H1 (cell line): ENCODE data around the gene HMOX2. TPM values are rescaled to one million over a fixed set of nuclear protein-coding genes. Genes with fewer than 3 reads are reported as not detected.

Experiments
- CTCF ChIA-PET: fragments of 300-600 bp; sonication (Branson Sonifier 250); formaldehyde crosslinking; loops from one replicate; lab custom pipeline; 2021; ENCODE audit not compliant: partially characterized antibody; lab: Charles Lee
- POLR2A ChIA-PET: fragments of 300-600 bp; sonication (Branson Sonifier 250); formaldehyde crosslinking; loops from one replicate; lab custom pipeline; 2021; ENCODE audit warnings: inconsistent platforms; ENCODE audit not compliant: partially characterized antibody; lab: Charles Lee
- DNase-seq, 2 experiments: peaks; one replicate each; pipeline versions ENCODE4 v3.0.0 to v3.0.0-alpha.2; 2010 to 2022; ENCODE audit warnings: low spot score in 2 of 2, low read depth in 1 of 2, mixed read lengths in 1 of 2
- FAIRE-seq: peaks from 2 replicates; lab custom pipeline; 2011; peaks lifted over from hg19 to GRCh38; lab: Jason Lieb, UNC
- H2AFZ ChIP-seq: 2 replicates; pipeline ENCODE4 v1.8.1; 2012; ENCODE audit warnings: low read length, inconsistent platforms
- H2AK5ac ChIP-seq: 2 replicates; pipeline ENCODE4 v1.6.1; 2013; ENCODE audit warnings: low read depth, low read length
- H2BK120ac ChIP-seq: replicated peaks from 2 replicates; pipeline ENCODE3; 2013; ENCODE audit warnings: low read depth, low read length, inconsistent platforms
- H2BK12ac ChIP-seq: 2 replicates; pipeline ENCODE4 v1.6.1; 2013; ENCODE audit warnings: low read depth, low read length
- H2BK15ac ChIP-seq: 2 replicates; pipeline ENCODE4 v1.6.1; 2013; ENCODE audit warnings: low read length
- H2BK20ac ChIP-seq: 2 replicates; pipeline ENCODE4 v1.6.1; 2013; ENCODE audit warnings: low read length
- H2BK5ac ChIP-seq: 2 replicates; pipeline ENCODE4 v1.6.1; 2013; ENCODE audit warnings: low read depth, low read length
- H3K14ac ChIP-seq: 2 replicates; pipeline ENCODE4 v1.6.1; 2013; ENCODE audit warnings: inconsistent platforms; ENCODE audit not compliant: insufficient read length
- H3K18ac ChIP-seq: 2 replicates; pipeline ENCODE4 v1.6.1; 2013; ENCODE audit warnings: low read length; ENCODE audit errors: extremely low read depth
- H3K23ac ChIP-seq: 2 replicates; pipeline ENCODE4 v1.6.1; 2013; ENCODE audit warnings: inconsistent platforms; ENCODE audit not compliant: insufficient read length
- H3K23me2 ChIP-seq: 2 replicates; pipeline ENCODE4 v1.6.1; 2013; ENCODE audit warnings: low read depth, low read length
- H3K27ac ChIP-seq: 2 replicates; pipeline ENCODE4 v1.6.1; 2011; ENCODE audit warnings: low read depth, low read length, inconsistent platforms
- H3K27me3 ChIP-seq, 4 experiments: replicated peaks in 1 of 4; 1 replicate in 1 of 4; 2 replicates in 3 of 4; pipeline versions ENCODE4 v1.6.1 to v1.8.1; 2011 to 2013; ENCODE audit warnings: low read length in 3 of 4, mild to moderate bottlenecking in 3 of 4, inconsistent platforms in 2 of 4, mixed read lengths in 2 of 4, moderate library complexity in 1 of 4; ENCODE audit not compliant: control insufficient read depth in 3 of 4, insufficient read depth in 3 of 4; ENCODE audit errors: extremely low read depth in 1 of 4
- H3K36me3 ChIP-seq, 4 experiments: 2 replicates each; pipeline versions ENCODE4 v1.6.1 to v1.8.1; 2011 to 2013; ENCODE audit warnings: mild to moderate bottlenecking in 4 of 4, low read length in 3 of 4, moderate library complexity in 2 of 4, control low read depth in 1 of 4, inconsistent platforms in 1 of 4; ENCODE audit not compliant: insufficient read depth in 4 of 4, control insufficient read depth in 2 of 4
- H3K4ac ChIP-seq: replicated peaks from 2 replicates; pipeline ENCODE3; 2013; ENCODE audit warnings: low read length, low read depth, mixed read lengths, inconsistent platforms; ENCODE audit not compliant: insufficient read length
- H3K4me1 ChIP-seq, 4 experiments: replicated peaks in 1 of 4; 1 replicate in 1 of 4; 2 replicates in 3 of 4; pipeline versions ENCODE4 v1.6.1 to v1.8.1; 2011 to 2013; ENCODE audit warnings: low read length in 3 of 4, inconsistent platforms in 2 of 4, mixed read lengths in 1 of 4; ENCODE audit not compliant: insufficient read depth in 4 of 4, control insufficient read depth in 3 of 4
- H3K4me2 ChIP-seq, 2 experiments: 2 replicates each; pipeline versions ENCODE4 v1.6.1 to v1.8.1; 2011 to 2013; ENCODE audit warnings: low read depth in 2 of 2, low read length in 2 of 2, control low read depth in 1 of 2, inconsistent platforms in 1 of 2, mild to moderate bottlenecking in 1 of 2; ENCODE audit not compliant: insufficient read depth in 1 of 2
- H3K4me3 ChIP-seq, 4 experiments: fragments of 200-600, 300-600 bp in 1 of 4; sonication (generic), shearing (Covaris generic), sonication (Bioruptor Twin) in 1 of 4; 2 replicates each; pipeline versions ENCODE4 v1.5.1 to v1.8.1; 2011 to 2016; ENCODE audit warnings: low read length in 4 of 4, low read depth in 3 of 4, control low read depth in 2 of 4, inconsistent platforms in 2 of 4, mild to moderate bottlenecking in 2 of 4, mixed read lengths in 1 of 4, moderate library complexity in 1 of 4; ENCODE audit not compliant: insufficient read depth in 2 of 4; ENCODE audit errors: extremely low read depth in 1 of 4
- H3K56ac ChIP-seq: replicated peaks from 2 replicates; pipeline ENCODE3; 2013; ENCODE audit warnings: low read depth, mild to moderate bottlenecking, mixed read lengths, low read length, inconsistent platforms; ENCODE audit not compliant: insufficient read length
- H3K79me1 ChIP-seq: 2 replicates; pipeline ENCODE4 v1.6.1; 2013; ENCODE audit warnings: low read depth, low read length, control low read depth
- H3K79me2 ChIP-seq, 2 experiments: 2 replicates each; pipeline versions ENCODE4 v1.6.1 to v1.8.1; 2012 to 2013; ENCODE audit warnings: low read length in 2 of 2, mild to moderate bottlenecking in 2 of 2, inconsistent platforms in 1 of 2; ENCODE audit not compliant: insufficient read depth in 2 of 2, control insufficient read depth in 1 of 2
- H3K9ac ChIP-seq, 4 experiments: replicated peaks in 1 of 4; 1 replicate in 1 of 4; 2 replicates in 3 of 4; pipeline versions ENCODE4 v1.6.1 to v1.8.1; 2011 to 2013; ENCODE audit warnings: low read depth in 3 of 4, low read length in 3 of 4, control low read depth in 2 of 4, mild to moderate bottlenecking in 2 of 4, moderate library complexity in 2 of 4, inconsistent platforms in 1 of 4; ENCODE audit errors: extremely low read depth in 1 of 4
- H3K9me3 ChIP-seq, 2 experiments: 2 replicates each; pipeline versions ENCODE4 v1.6.1 to v1.8.1; 2012 to 2013; ENCODE audit warnings: mild to moderate bottlenecking in 2 of 2, moderate library complexity in 2 of 2, control low read depth in 1 of 2, inconsistent platforms in 1 of 2, low read depth in 1 of 2, low read length in 1 of 2, mixed read lengths in 1 of 2; ENCODE audit not compliant: insufficient read depth in 2 of 2
- H4K20me1 ChIP-seq, 2 experiments: replicated peaks in 1 of 2; 2 replicates each; pipeline versions ENCODE3 to v1.8.1; 2011 to 2013; ENCODE audit warnings: inconsistent platforms in 2 of 2, low read length in 2 of 2, mild to moderate bottlenecking in 1 of 2; ENCODE audit not compliant: insufficient read depth in 2 of 2, control insufficient read depth in 1 of 2
- H4K5ac ChIP-seq: 2 replicates; pipeline ENCODE4 v1.6.1; 2013; ENCODE audit warnings: low read length, low read depth, mixed read lengths, inconsistent platforms; ENCODE audit not compliant: insufficient read length
- H4K8ac ChIP-seq: 2 replicates; pipeline ENCODE4 v1.8.0; 2013; ENCODE audit warnings: mild to moderate bottlenecking, moderate library complexity, low read length, inconsistent platforms; ENCODE audit not compliant: insufficient read depth; ENCODE audit errors: extremely low read depth
- H4K91ac ChIP-seq: replicated peaks from 2 replicates; pipeline ENCODE3; 2013; ENCODE audit warnings: low read length, mixed read lengths, inconsistent platforms; ENCODE audit not compliant: insufficient read length
- CBX5 ChIP-seq: fragments of 300-800, 300-1000 bp; sonication (generic); IDR thresholded peaks from 2 replicates; pipeline ENCODE4 v1.7.1; 2016; ENCODE audit warnings: antibody characterized with exemption, low read length, low read depth
- EP300 ChIP-seq, 2 experiments: IDR thresholded peaks; 1 replicate in 1 of 2; 2 replicates in 1 of 2; pipeline ENCODE4 v1.6.1; 2011 to 2012; ENCODE audit warnings: low read depth in 2 of 2, low read length in 2 of 2, mild to moderate bottlenecking in 2 of 2, borderline replicate concordance in 1 of 2, inconsistent platforms in 1 of 2, moderate library complexity in 1 of 2
- EZH2 ChIP-seq: fragments of 200-600 bp; sonication (generic); IDR thresholded peaks from 2 replicates; pipeline ENCODE4 v1.7.1; 2012; ENCODE audit warnings: low read depth, mild to moderate bottlenecking, moderate library complexity, low read length, inconsistent platforms; ENCODE audit not compliant: severe bottlenecking
- HDAC6 ChIP-seq: IDR thresholded peaks from one replicate; pipeline ENCODE4 v1.7.1; 2012; ENCODE audit warnings: low read depth, mild to moderate bottlenecking, inconsistent platforms, low read length, moderate library complexity
- KDM1A ChIP-seq: fragments of 200-600, 300-600 bp; sonication (generic); IDR thresholded peaks from 2 replicates; pipeline ENCODE4 v1.7.1; 2016; ENCODE audit warnings: mild to moderate bottlenecking, low read length, borderline replicate concordance
- KDM5A ChIP-seq: fragments of 200-600 bp; IDR thresholded peaks from 2 replicates; pipeline ENCODE4 v1.7.1; 2012; ENCODE audit warnings: mild to moderate bottlenecking, low read length, inconsistent platforms, mixed read lengths
- POU5F1 ChIP-seq: IDR thresholded peaks from 2 replicates; pipeline ENCODE4 v1.6.1; 2011; ENCODE audit warnings: low read depth, mild to moderate bottlenecking, low read length, moderate library complexity
- RXRA ChIP-seq: IDR thresholded peaks from 2 replicates; pipeline ENCODE4 v1.6.1; 2011; ENCODE audit warnings: low read depth, mild to moderate bottlenecking, low read length, moderate library complexity; ENCODE audit not compliant: insufficient read depth
- SIN3A ChIP-seq, 2 experiments: IDR thresholded peaks in 1 of 2; conservative IDR thresholded peaks in 1 of 2; 2 replicates each; pipeline ENCODE4 v1.6.1; 2011 to 2012; ENCODE audit warnings: low read length in 2 of 2, improper control_type of control experiment in 1 of 2, low read depth in 1 of 2, mild to moderate bottlenecking in 1 of 2
- SUZ12 ChIP-seq: fragments of 200-600 bp; sonication (generic); IDR thresholded peaks from 2 replicates; pipeline ENCODE4 v1.6.1; 2012; ENCODE audit warnings: mild to moderate bottlenecking, inconsistent platforms, low read length, moderate library complexity, mixed read lengths
- whole genome bisulfite sequencing, 2 experiments: shearing (Covaris generic) in 1 of 2; methylation state at CpG; one replicate each; pipeline versions ENCODE4 v1.1.6 to v1.1.7; 2013 to 2015; ENCODE audit warnings: low lambda C conversion rate in 2 of 2, mixed read lengths in 2 of 2, inconsistent platforms in 1 of 2, low coverage in 1 of 2, missing lambda C conversion rate in 1 of 2; ENCODE audit not compliant: insufficient replicate concordance in 2 of 2, insufficient coverage in 1 of 2, insufficient read length in 1 of 2; ENCODE audit errors: extremely low coverage in 1 of 2, missing lambda C conversion rate in 1 of 2; 5-methylcytosine and 5-hydroxymethylcytosine counted together
- polyA plus RNA-seq, 7 experiments: library from polyadenylated mRNA; depleted of rRNA in 3 of 7; stranded (reverse) in 5 of 7; unstranded in 2 of 7; fragments of >200 nt in 5 of 7; fragments of 200-250 nt in 2 of 7; gene quantifications; 1 replicate in 5 of 7; 2 replicates in 1 of 7; 4 replicates in 1 of 7; pipeline versions ENCODE4 v1.2.1 to v1.2.3, GENCODE V29; 2011 to 2013; ENCODE audit warnings: missing spikeins in 2 of 7, mixed read lengths in 2 of 7
- total RNA-seq: library from RNA; stranded (reverse); fragmentation: NEBNext Ultra II Directional; extraction: Animal tissue kit (Norgen Biotek cat#: 25700); gene quantifications from 2 replicates; pipeline ENCODE4 v1.2.1, GENCODE V29; 2021

Gene HMOX2
- total and polyA plus RNA-seq, 2 of the 8 experiments (the other 6 are each of a cell fraction or from before 2014, with no cell fraction given) = 36.5 to 48.4 TPM

DNA sequence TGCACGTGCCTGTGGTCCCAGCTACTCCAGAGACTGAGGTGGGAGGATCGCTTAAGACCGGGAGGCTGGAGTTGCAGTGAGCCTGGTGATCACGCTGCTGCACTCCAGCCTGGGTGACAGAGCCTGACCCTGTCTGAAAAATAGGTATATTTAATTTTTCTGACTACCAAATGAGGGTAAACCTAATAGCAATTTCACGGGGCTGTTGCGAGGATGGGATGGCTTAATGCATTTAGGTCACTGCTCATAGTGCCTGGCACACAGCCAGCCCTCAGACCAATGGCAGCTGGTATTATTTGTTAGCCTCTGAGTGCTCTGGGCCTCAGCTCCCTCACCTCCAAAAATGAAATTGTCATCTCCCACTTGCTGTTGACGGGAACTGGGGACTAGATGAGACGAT lies 68.3 kb downstream of the HMOX2 start:
- Histone ChIP-seq H3K4me1 (no peaks in the 10 kb centered on the region), H2BK5ac (no peak overlapping the region), H2BK120ac (no peak overlapping the region), H4K91ac (no peak overlapping the region), H3K79me1 (no peaks in the 10 kb centered on the region), H3K4me3 (no peak overlapping the region), H3K4me2 (no peak overlapping the region), H3K23me2 (no peaks in the 10 kb centered on the region), H3K9me3 (peaks cover 3 to 6% of the 10 kb centered on the region in 2 experiments; a peak in 3 of 4 replicates), H2BK15ac (0 out of 2 replicates have a peak overlapping the region, but pooled peaks have one; percentile 16), H4K20me1 (no peaks in the 10 kb centered on the region), H3K9ac (no peak overlapping the region), H4K8ac (no peak overlapping the region; the same call in 1 of the 2 replicates), H3K23ac (no peak overlapping the region), H3K18ac (no peak overlapping the region), H3K27ac (no peak overlapping the region), H4K5ac (no peak overlapping the region), H3K14ac (no peak overlapping the region), H3K36me3 (no peaks in the 10 kb centered on the region), H2BK20ac (no peak overlapping the region), H3K56ac (no peak overlapping the region), H2BK12ac (no peak overlapping the region), H3K4ac (no peak overlapping the region), H3K79me2 (no peaks in the 10 kb centered on the region), H2AFZ (no peak overlapping the region), H3K27me3 (peaks cover 0 to 7% (median 7%) of the 10 kb centered on the region in 4 experiments; a peak in 6 of 7 replicates), H2AK5ac (no peak overlapping the region)
- POLR2A ChIA-PET = interaction anchor here (1.1 to 1.8 kb wide), 4 partner anchors 22 to 30 kb away, joined by 4 to 5 read pairs (median 4); no protein-coding TSS in a partner anchor
- 93% methylated on average over 8 of the region's 8 CpGs; no CpG with 5 or more reads in 1 of the 2 experiments for WGBS, 2 experiments
- CTCF ChIA-PET = interaction anchor here (0.9 to 40.7 kb wide), 4 partner anchors 27 to 48 kb away, joined by 3 to 968 read pairs (median 73); no protein-coding TSS in a partner anchor
- no peak for FAIRE-seq
- no peak for DNase-seq
- TF ChIP-seq EP300 (IDR thresholded peaks at IDR 0.05; ENCODE audit: borderline replicate concordance in 1 of 2, low read depth in 2 of 2, low read length in 2 of 2) = no peak
- no peak for TF ChIP-seq HDAC6
- TF ChIP-seq EZH2 = no peak
- no peak for TF ChIP-seq POU5F1
- no peak for TF ChIP-seq RXRA
- no peak for TF ChIP-seq KDM1A
- no peak for TF ChIP-seq SUZ12
- no peak for TF ChIP-seq SIN3A (conservative IDR thresholded peaks at IDR 0.05 in 1 of 2, IDR thresholded peaks at IDR 0.05 in 1 of 2; ENCODE audit: low read depth in 1 of 2, low read length in 2 of 2)
- no peak for TF ChIP-seq CBX5
- TF ChIP-seq KDM5A = no peak
